Transverse colon (tissue), 4 donors: ENCODE results near the gene WBP1. TPM values are rescaled to one million over a fixed set of nuclear protein-coding genes. Genes with fewer than 3 reads are reported as not detected.

Experiments used
- DNase-seq: peaks from one replicate; pipeline ENCODE4 v3.0.0-alpha.2; 2019
- H3K27ac ChIP-seq, 4 donors: fragments of 200-600 bp; sonication (generic); 2 replicates each; pipeline ENCODE4 v1.5.1; 2016 to 2018; ENCODE audit warnings: inconsistent platforms in 4 of 4
- H3K27me3 ChIP-seq: fragments of 200-600 bp; sonication (generic); 2 replicates; pipeline ENCODE4 v1.5.1; 2017; ENCODE audit warnings: inconsistent platforms
- H3K36me3 ChIP-seq, 4 donors: fragments of 200-600 bp; sonication (generic); 2 replicates each; pipeline ENCODE4 v1.5.1; 2017 to 2019; ENCODE audit warnings: inconsistent platforms in 4 of 4
- H3K4me1 ChIP-seq, 4 donors: fragments of 200-600 bp; sonication (generic); 2 replicates each; pipeline ENCODE4 v1.5.1; 2017 to 2020; ENCODE audit warnings: inconsistent platforms in 4 of 4
- H3K4me3 ChIP-seq, 4 donors: fragments of 200-600 bp; sonication (generic); 1 replicate in 1 of 4; 2 replicates in 3 of 4; pipeline versions ENCODE4 v1.5.1 to v1.6.1; 2017 to 2019; ENCODE audit warnings: inconsistent platforms in 4 of 4
- H3K9me3 ChIP-seq, 2 donors: fragments of 200-600 bp; sonication (generic); 2 replicates each; pipeline ENCODE4 v1.5.1; 2017 to 2019; ENCODE audit warnings: inconsistent platforms in 2 of 2
- EP300 ChIP-seq: sonication (generic); formaldehyde crosslinking; IDR thresholded peaks from one replicate; pipeline ENCODE4 v1.6.1; 2017; ENCODE audit warnings: antibody characterized with exemption, low read depth
- POLR2A ChIP-seq: fragments of 450-650 bp; IDR thresholded peaks from one replicate; pipeline ENCODE4 v1.6.1; 2016; ENCODE audit warnings: antibody characterized with exemption, mild to moderate bottlenecking, moderate library complexity
- POLR2AphosphoS5 ChIP-seq, 3 donors: sonication (generic); formaldehyde crosslinking; IDR thresholded peaks; one replicate each; pipeline ENCODE4 v1.6.1; 2016; ENCODE audit warnings: antibody characterized with exemption in 3 of 3
- WGBS, 2 donors: methylation state at CpG; one replicate each; pipeline ENCODE4 v1.1.5; 2018; ENCODE audit warnings: low coverage in 1 of 2; 5-methylcytosine and 5-hydroxymethylcytosine counted together
- in situ Hi-C, 4 donors: fragments of 200-750 bp; cut with MboI; loops; one replicate each; pipeline versions ENCODE4 v1.15.0 to v1.15.1; 2017; ENCODE audit warnings: low sequenced_read_pairs in 3 of 4, low pct_ligation_motif_present in 1 of 4, low pct_unique_long_range_greater_than_20kb in 1 of 4
- intact Hi-C: fragments of 100-400 bp; cut with DNase I; formaldehyde crosslinking; loops from one replicate; pipeline ENCODE4 v1.15.1; 2023; ENCODE audit warnings: low total_unique reads
- total RNA-seq, 4 donors: library from RNA; depleted of rRNA; stranded (reverse); fragments of >200 nt; gene quantifications; one replicate each; pipeline ENCODE4 v1.1.0, GENCODE V29; 2016
- TF ChIP-seq, protein P1 (sequence below), 5 experiments: fragments of 200-600 bp in 3 of 5; fragments of 450-650 bp in 2 of 5; sonication (generic) in 3 of 5; IDR thresholded peaks; 1 replicate in 2 of 5; 2 replicates in 3 of 5; pipeline ENCODE4 v1.5.1; 2016 to 2017; ENCODE audit warnings: antibody characterized with exemption in 5 of 5, inconsistent platforms in 3 of 5, mild to moderate bottlenecking in 2 of 5, moderate library complexity in 1 of 5

WBP1 gene
- total RNA-seq, 4 donors from 2014 or later: 59.5 to 101 (median 62.7) TPM

DNA sequence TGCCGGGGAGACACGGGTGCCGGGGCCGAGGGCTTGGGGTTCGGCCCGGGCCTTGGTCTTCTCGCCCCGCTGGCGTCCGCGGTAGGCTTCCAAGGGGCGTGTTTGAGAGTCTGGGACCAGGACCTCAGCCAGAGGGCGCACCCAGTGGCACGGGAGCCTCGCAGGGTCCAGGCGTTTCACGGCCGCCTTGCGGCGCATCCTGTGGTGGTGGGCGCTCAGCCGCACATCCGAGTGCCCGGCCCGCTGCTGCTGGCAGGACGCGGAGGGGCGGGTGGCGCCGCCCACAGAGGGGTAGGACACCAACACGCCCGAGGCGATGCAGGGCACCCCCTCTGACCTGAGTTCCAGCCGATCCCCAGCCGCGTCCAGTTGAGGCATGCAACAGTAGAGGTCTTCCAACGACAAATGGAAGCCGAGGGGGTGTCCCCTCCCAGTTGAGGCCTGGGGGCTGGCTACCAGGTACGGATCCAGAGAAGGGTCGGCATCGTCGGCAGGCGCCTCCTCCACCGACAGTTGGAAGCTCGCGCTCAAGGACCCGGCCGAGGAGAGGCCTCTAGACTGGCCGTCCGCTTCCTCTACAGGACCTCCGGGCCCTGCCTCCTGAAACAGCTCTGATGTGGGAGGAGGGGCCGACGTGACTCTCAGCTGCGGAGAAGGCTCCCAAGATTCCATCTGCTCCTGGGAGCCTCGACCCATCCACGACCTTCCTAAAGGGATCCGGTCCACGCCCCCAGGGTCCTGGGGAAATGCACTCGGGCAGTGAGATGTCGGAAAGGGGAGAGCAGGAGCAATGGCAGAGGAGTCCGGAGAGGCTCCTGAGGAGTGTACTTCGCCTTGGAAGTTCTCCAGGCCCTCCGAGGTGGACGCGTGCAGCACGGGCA is 43.1 kb upstream of the WBP1 start:
- in situ Hi-C loops (no loop called here), intact Hi-C loops (no loop called here)
- Histone ChIP-seq H3K27me3 (no peaks in the 10 kb centered on the region), H3K4me3 (peak overlapping the region; percentile 29 to 52 (median 40)), H3K36me3 (no peaks in the 10 kb centered on the region), H3K9me3 (no peaks in the 10 kb centered on the region), H3K4me1 (peaks cover 3 to 15% (median 10%) of the 10 kb centered on the region in 4 donors), H3K27ac (peak overlapping the region; percentile 10 to 71 (median 50))
- WGBS, 2 donors: 57% methylated on average over 51 of the region's 66 CpGs; no CpG with 5 or more reads in 1 of the 2 donors
- DNase-seq: peak; percentile 51
- TF ChIP-seq POLR2A: peak; percentile 2
- TF ChIP-seq EP300: no peak
- TF ChIP-seq, protein P1, sequence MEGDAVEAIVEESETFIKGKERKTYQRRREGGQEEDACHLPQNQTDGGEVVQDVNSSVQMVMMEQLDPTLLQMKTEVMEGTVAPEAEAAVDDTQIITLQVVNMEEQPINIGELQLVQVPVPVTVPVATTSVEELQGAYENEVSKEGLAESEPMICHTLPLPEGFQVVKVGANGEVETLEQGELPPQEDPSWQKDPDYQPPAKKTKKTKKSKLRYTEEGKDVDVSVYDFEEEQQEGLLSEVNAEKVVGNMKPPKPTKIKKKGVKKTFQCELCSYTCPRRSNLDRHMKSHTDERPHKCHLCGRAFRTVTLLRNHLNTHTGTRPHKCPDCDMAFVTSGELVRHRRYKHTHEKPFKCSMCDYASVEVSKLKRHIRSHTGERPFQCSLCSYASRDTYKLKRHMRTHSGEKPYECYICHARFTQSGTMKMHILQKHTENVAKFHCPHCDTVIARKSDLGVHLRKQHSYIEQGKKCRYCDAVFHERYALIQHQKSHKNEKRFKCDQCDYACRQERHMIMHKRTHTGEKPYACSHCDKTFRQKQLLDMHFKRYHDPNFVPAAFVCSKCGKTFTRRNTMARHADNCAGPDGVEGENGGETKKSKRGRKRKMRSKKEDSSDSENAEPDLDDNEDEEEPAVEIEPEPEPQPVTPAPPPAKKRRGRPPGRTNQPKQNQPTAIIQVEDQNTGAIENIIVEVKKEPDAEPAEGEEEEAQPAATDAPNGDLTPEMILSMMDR (IDR thresholded peaks at IDR 0.05): peak in 4 of 5 experiments; percentile 14 to 31 (median 22)
- no peak for TF ChIP-seq POLR2AphosphoS5 (IDR thresholded peaks at IDR 0.05)

DNA sequence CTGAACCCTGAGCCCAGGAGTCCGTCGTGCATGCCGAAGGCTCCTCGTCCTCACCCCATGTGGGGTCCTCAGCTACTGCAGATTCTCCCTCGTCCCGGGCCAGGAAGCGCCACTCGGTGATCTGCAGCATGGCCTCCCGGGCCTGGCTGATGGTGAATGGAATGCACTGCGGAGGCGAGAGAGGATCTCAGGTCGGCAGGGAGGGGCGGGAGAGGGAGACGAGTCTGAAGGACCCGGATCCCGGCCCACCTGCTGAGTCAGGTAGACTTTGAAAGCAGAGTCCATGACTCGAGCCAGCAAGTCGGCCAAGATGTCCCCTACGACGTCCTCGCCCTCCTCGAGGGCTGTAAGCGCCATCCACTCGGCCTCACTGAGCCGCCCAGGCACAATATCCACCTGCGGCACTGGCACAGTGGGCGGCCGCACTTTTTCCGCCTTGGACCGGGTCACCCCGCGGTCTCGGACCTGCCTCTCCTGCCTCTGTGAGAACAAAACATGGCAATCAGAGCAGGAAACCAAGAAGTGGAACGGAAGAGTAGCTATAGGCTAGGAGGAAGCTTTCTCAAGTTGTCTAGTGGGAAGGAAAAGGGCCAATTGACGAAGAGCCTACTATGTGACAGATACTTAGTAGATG is 42.4 kb upstream of the WBP1 start:
- no peak for DNase-seq
- 73% methylated on average over 35 of the region's 35 CpGs; no CpG with 5 or more reads in 1 of the 2 donors for WGBS, 2 donors
- no peaks in the 10 kb centered on the region for H3K36me3 ChIP-seq

DNA sequence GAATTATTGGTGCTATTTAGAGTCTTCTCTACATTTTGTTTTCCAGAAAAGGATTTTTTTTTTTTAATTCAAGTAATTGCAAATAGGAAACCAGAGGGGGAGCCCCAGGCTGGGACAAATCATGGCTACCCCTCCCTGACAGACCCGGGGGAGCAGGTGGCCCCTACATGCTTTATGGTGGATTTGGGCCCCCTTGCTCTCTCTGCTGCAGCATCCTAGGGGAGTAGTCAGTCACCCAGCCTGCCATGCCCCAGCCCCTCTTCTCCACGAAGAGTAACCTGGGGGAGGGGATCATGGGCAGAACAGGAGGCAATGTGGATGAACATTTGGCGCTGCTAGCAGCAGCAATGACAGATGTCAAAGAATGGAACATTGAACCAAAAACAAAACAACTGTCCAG is 41.5 kb upstream of the WBP1 start:
- peaks cover 9 to 28% (median 12%) of the 10 kb centered on the region in 4 donors for H3K4me1 ChIP-seq
- no peaks in the 10 kb centered on the region for H3K27me3 ChIP-seq
- intact Hi-C loops (no loop called here), in situ Hi-C loops (no loop called here)
- no peak overlapping the region for H3K27ac ChIP-seq
- H3K36me3 ChIP-seq: no peaks in the 10 kb centered on the region
- H3K4me3 ChIP-seq: no peak overlapping the region
- TF ChIP-seq POLR2AphosphoS5 (IDR thresholded peaks at IDR 0.05): no peak
- TF ChIP-seq EP300: no peak
- TF ChIP-seq, protein P1 (IDR thresholded peaks at IDR 0.05): no peak
- no peak for TF ChIP-seq POLR2A
- no peaks in the 10 kb centered on the region for H3K9me3 ChIP-seq
- no peak for DNase-seq
- WGBS, 2 donors: 64% methylated on average over 3 of the region's 3 CpGs; no CpG with 5 or more reads in 1 of the 2 donors

More for the DNA sequence above, 42.4 kb upstream of the WBP1 start:
- H3K4me1 ChIP-seq: peaks cover 6 to 22% (median 11%) of the 10 kb centered on the region in 4 donors
- no peak for TF ChIP-seq EP300
- TF ChIP-seq POLR2A: no peak
- TF ChIP-seq, protein P1 (IDR thresholded peaks at IDR 0.05): no peak
- TF ChIP-seq POLR2AphosphoS5 (IDR thresholded peaks at IDR 0.05): no peak
- H3K4me3 ChIP-seq: peak overlapping the region; percentile 29 to 52 (median 40)
- intact Hi-C loops (no loop called here), in situ Hi-C loops (no loop called here)
- no peaks in the 10 kb centered on the region for H3K9me3 ChIP-seq
- H3K27me3 ChIP-seq: no peaks in the 10 kb centered on the region
- H3K27ac ChIP-seq: peak overlapping the region; percentile 10 to 71 (median 50)

DNA sequence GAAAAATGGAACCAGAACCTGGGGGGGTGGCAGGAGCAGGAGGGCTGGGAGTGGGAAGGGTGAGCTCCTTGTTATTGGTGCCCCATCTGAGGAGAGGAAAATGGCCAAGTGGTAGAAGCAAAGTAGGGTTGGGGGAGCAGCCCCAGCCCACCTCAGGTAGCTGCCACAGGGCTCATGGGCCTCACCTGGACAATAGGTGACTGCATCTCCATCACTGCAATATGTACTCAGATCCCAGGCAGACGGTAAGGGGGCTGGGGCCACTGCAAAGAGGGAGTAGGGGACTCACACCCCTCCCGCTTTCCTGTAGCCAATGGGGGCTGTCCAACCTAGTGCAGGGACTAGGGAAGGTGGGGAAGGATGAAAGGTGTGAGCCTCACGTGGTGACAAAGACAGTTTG is 41.0 kb upstream of the WBP1 start:
- in situ Hi-C loops (no loop called here), intact Hi-C loops (no loop called here)
- H3K4me3 ChIP-seq: no peak overlapping the region
- no peaks in the 10 kb centered on the region for H3K9me3 ChIP-seq
- H3K36me3 ChIP-seq: no peaks in the 10 kb centered on the region
- DNase-seq: no peak
- H3K4me1 ChIP-seq: peaks cover 9 to 32% (median 15%) of the 10 kb centered on the region in 4 donors
- no peak overlapping the region for H3K27ac ChIP-seq
- 72% methylated on average over 3 of the region's 3 CpGs; no CpG with 5 or more reads in 1 of the 2 donors for WGBS, 2 donors
- no peaks in the 10 kb centered on the region for H3K27me3 ChIP-seq
- TF ChIP-seq, protein P1 (IDR thresholded peaks at IDR 0.05): no peak
- TF ChIP-seq POLR2A (no peak), POLR2AphosphoS5 (IDR thresholded peaks at IDR 0.05) (no peak), EP300 (no peak)
